HL-60/S4 treated with phorbol 12-myristate 13-acetate at 8.2 ng/mL for 4 days and 3 days (cell line): ENCODE measurements around the gene SCIN.
"Not testable (repeated sequence)": the region's sequence is repeated elsewhere in the genome, so short reads cannot be mapped to it uniquely, and the experiment has no call there.

Experiments used
- in situ Hi-C: fragments of 300-500 bp; cut with MboI; formaldehyde crosslinking; loops from 2 replicates; pipeline ENCODE4 v1.15.0; 2022; ENCODE audit warnings: low sequenced_read_pairs

The SCIN gene

GRCh38 chr7:12570534-12571461 is at the start of gene SCIN:
Gene SCIN, plus strand, starts transcription at chr7:12570720. Its CDS starts 67 bp downstream, at chr7:12570787.
- in situ Hi-C loops, result no loop called here

GRCh38 chr7:12524794-12525386 is 45.6 kb upstream of the SCIN start:
- in situ Hi-C loops, result loop anchor here (25.0 kb wide), 1 partner anchor 737 kb away; no protein-coding TSS in a partner anchor

- in situ Hi-C loops, result not testable (repeated sequence)
These were observed 43.8 kb upstream of the SCIN start for GRCh38 chr7:12526693-12527092.

GRCh38 chr7:12527670-12528069 is 42.9 kb upstream of the SCIN start:
- in situ Hi-C loops, result not testable (repeated sequence)

- in situ Hi-C loops, result loop anchor here (10.0 kb wide), 1 partner anchor 95 kb away; no protein-coding TSS in a partner anchor
These were observed 40.4 kb upstream of the SCIN start for GRCh38 chr7:12529971-12530710.

- in situ Hi-C loops, result loop anchor here (10.0 kb wide), 1 partner anchor 93 kb away; no protein-coding TSS in a partner anchor
These were observed 38.7 kb upstream of the SCIN start for GRCh38 chr7:12531784-12532183.

- in situ Hi-C loops, result loop anchor here (10.0 kb wide), 1 partner anchor 91 kb away; no protein-coding TSS in a partner anchor
These were observed 36.5 kb upstream of the SCIN start for GRCh38 chr7:12534046-12534445.

GRCh38 chr7:12539681-12540080 is 30.8 kb upstream of the SCIN start:
- in situ Hi-C loops, result loop anchor here (10.0 kb wide), 1 partner anchor 85 kb away; no protein-coding TSS in a partner anchor

GRCh38 chr7:12540850-12541249 is 29.7 kb upstream of the SCIN start:
- in situ Hi-C loops, result no loop called here

GRCh38 chr7:12543586-12543985 is 26.9 kb upstream of the SCIN start:
- in situ Hi-C loops, result no loop called here

- in situ Hi-C loops, result no loop called here
These were observed 21.4 kb upstream of the SCIN start for GRCh38 chr7:12549106-12549505.

- in situ Hi-C loops, result no loop called here
These were observed 19.6 kb upstream of the SCIN start for GRCh38 chr7:12550956-12551355.

- in situ Hi-C loops, result no loop called here
These were observed 17.6 kb upstream of the SCIN start for GRCh38 chr7:12552876-12553275.

GRCh38 chr7:12553416-12553815 is 17.1 kb upstream of the SCIN start:
- in situ Hi-C loops, result no loop called here

GRCh38 chr7:12554351-12554750 is 16.2 kb upstream of the SCIN start:
- in situ Hi-C loops, result no loop called here

GRCh38 chr7:12554872-12555271 is 15.6 kb upstream of the SCIN start:
- in situ Hi-C loops, result no loop called here

- in situ Hi-C loops, result not testable (repeated sequence)
These were observed 14.8 kb upstream of the SCIN start for GRCh38 chr7:12555695-12556094.

- in situ Hi-C loops, result not testable (repeated sequence)
These were observed 14.3 kb upstream of the SCIN start for GRCh38 chr7:12556139-12556792.

- in situ Hi-C loops, result no loop called here
These were observed 13.2 kb upstream of the SCIN start for GRCh38 chr7:12557282-12557681.

GRCh38 chr7:12564996-12565764 is 5.3 kb upstream of the SCIN start:
- in situ Hi-C loops, result no loop called here
